Measurements from ENCODE around the gene ASB7.

DNA sequence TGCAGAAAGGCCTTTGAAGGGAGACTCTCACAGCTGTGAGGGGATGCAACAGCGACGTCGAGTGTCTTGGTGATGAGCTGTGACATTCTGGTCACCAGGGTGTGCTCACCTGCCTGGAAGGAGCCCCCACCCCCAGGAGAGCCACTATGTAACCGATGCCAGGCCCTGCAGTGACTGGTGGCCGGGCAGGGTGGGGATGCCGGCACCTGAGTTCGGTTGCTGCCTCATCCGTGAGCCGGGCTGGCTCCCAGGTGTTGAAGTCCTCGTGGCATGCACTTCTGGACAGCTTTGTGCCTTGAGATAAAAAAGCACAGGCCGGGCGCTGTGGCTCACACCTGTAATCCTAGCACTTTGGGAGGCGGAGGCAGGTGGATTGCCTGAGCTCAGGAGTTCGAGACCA is 56.5 kb downstream of the ASB7 start:
- TF ChIP-seq EZH2 (IDR thresholded peaks at IDR 0.05; ENCODE audit: low read depth, unreplicated experiment), result no peak
- TF ChIP-seq, protein P1, sequence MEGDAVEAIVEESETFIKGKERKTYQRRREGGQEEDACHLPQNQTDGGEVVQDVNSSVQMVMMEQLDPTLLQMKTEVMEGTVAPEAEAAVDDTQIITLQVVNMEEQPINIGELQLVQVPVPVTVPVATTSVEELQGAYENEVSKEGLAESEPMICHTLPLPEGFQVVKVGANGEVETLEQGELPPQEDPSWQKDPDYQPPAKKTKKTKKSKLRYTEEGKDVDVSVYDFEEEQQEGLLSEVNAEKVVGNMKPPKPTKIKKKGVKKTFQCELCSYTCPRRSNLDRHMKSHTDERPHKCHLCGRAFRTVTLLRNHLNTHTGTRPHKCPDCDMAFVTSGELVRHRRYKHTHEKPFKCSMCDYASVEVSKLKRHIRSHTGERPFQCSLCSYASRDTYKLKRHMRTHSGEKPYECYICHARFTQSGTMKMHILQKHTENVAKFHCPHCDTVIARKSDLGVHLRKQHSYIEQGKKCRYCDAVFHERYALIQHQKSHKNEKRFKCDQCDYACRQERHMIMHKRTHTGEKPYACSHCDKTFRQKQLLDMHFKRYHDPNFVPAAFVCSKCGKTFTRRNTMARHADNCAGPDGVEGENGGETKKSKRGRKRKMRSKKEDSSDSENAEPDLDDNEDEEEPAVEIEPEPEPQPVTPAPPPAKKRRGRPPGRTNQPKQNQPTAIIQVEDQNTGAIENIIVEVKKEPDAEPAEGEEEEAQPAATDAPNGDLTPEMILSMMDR (conservative IDR thresholded peaks at IDR 0.05; ENCODE audit: low read depth in 2 of 2), result no peak
- no peak for TF ChIP-seq POLR2AphosphoS5 (IDR thresholded peaks at IDR 0.05; ENCODE audit: low read depth)
- no peak for TF ChIP-seq ZNF331 (CRISPR knock-in tag; IDR thresholded peaks at IDR 0.05; ENCODE audit: low read depth)
- TF ChIP-seq, protein P2, sequence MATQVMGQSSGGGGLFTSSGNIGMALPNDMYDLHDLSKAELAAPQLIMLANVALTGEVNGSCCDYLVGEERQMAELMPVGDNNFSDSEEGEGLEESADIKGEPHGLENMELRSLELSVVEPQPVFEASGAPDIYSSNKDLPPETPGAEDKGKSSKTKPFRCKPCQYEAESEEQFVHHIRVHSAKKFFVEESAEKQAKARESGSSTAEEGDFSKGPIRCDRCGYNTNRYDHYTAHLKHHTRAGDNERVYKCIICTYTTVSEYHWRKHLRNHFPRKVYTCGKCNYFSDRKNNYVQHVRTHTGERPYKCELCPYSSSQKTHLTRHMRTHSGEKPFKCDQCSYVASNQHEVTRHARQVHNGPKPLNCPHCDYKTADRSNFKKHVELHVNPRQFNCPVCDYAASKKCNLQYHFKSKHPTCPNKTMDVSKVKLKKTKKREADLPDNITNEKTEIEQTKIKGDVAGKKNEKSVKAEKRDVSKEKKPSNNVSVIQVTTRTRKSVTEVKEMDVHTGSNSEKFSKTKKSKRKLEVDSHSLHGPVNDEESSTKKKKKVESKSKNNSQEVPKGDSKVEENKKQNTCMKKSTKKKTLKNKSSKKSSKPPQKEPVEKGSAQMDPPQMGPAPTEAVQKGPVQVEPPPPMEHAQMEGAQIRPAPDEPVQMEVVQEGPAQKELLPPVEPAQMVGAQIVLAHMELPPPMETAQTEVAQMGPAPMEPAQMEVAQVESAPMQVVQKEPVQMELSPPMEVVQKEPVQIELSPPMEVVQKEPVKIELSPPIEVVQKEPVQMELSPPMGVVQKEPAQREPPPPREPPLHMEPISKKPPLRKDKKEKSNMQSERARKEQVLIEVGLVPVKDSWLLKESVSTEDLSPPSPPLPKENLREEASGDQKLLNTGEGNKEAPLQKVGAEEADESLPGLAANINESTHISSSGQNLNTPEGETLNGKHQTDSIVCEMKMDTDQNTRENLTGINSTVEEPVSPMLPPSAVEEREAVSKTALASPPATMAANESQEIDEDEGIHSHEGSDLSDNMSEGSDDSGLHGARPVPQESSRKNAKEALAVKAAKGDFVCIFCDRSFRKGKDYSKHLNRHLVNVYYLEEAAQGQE (IDR thresholded peaks at IDR 0.05; ENCODE audit: unreplicated experiment), result no peak
- no peak for TF ChIP-seq EZH2phosphoT487 (IDR thresholded peaks at IDR 0.05; ENCODE audit: unreplicated experiment)
- TF ChIP-seq CREB1 (CRISPR knock-in tag; IDR thresholded peaks at IDR 0.05; ENCODE audit: low read depth), result no peak
- TF ChIP-seq STAT1 (IDR thresholded peaks at IDR 0.05; ENCODE audit: unreplicated experiment), result no peak
- TF ChIP-seq ZNF114 (CRISPR knock-in tag; IDR thresholded peaks at IDR 0.05), result no peak
- no peak for TF ChIP-seq JUNB (IDR thresholded peaks at IDR 0.05; ENCODE audit: unreplicated experiment)
- no peak for TF ChIP-seq NANOG (IDR thresholded peaks at IDR 0.05; ENCODE audit: borderline replicate concordance)

All from GM23338 (cell line).